Measurements from ENCODE around the gene RIMBP2.
"Not testable (repeated sequence)": the region's sequence is repeated elsewhere in the genome, so short reads cannot be mapped to it uniquely, and the experiment has no call there.

RIMBP2 gene

GRCh38 chr12:130591736-130592135 is 124.4 kb downstream of the RIMBP2 start:
- no peak for DNase-seq

- no peak for DNase-seq
Measured at GRCh38 chr12:130590685-130591084, 125.4 kb downstream of the RIMBP2 start.

DNA sequence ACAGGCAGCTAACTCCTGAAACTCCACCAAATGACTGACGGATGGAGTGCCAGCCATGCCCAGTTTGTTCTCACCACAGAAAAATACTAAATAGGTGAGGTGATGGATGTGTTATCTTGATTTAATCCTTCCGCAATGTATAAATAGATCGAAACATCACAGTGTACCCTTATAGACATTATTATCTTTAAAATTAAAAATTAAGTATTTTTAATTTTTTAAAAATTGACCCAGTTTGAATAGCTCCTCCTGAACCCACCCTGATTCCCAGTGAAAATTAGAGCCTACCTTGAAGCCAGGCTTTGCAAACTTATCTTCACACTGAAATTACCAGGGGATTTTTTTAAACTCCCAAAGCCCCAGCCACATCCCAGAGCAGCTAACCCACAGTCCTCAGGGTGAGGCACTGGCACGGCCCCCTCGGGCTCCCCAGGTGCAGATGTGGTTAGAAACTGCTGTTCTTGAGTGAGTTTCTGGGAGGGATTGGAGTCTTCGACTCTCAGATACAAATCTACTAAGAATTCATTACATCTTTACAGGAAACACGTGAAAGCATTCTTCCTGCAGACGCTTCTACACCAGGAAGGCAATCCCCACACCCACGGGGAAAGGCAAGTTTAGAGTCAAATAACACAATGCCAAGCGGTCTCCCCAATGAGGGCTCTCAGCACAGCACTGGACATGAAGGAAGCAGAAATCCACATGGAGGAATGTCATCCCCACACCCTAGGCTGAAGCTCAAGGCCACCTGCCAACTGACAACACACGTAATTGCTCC is 126.4 kb downstream of the RIMBP2 start:
- DNase-seq, result no peak

- DNase-seq, result no peak
Measured at GRCh38 chr12:130588696-130589539, 127.2 kb downstream of the RIMBP2 start.

DNA sequence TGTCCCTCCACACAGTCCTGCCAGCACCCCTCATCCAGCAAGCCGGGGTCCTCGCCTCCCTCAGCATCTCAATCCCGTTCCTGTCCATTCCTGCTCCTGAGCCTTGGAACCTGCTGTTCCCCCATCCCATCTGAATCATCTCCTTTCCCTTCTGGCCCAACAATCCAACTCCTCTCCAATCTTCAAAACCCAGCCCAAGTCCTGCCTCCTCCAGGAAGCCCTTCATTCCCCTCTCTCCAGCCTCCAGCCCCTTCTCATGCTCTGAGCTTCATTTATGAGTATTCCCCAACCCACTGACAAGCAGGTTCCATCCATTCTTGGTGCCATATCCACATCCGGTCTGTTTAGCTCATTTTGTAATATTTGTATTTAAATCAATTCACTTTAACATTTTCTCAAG is 128.1 kb downstream of the RIMBP2 start:
- DNase-seq, result no peak

DNA sequence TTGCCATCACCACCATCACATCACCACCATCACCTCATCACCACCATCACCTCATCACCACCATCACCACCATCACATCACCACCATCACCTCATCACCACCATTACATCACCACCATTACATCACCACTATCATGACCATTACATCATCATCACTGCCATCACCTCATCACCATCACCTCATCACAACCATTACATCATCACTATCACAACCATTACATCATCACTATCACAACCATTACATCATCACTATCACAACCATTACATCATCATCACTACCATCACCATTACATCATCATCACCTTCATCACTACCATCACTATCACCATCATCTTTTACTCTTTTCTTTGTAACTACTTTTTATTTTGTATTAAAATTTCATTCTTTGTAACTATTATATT is 131.6 kb downstream of the RIMBP2 start:
- DNase-seq, result not testable (repeated sequence)

GRCh38 chr12:130583800-130584199 is 132.3 kb downstream of the RIMBP2 start:
- DNase-seq, result no peak

DNA sequence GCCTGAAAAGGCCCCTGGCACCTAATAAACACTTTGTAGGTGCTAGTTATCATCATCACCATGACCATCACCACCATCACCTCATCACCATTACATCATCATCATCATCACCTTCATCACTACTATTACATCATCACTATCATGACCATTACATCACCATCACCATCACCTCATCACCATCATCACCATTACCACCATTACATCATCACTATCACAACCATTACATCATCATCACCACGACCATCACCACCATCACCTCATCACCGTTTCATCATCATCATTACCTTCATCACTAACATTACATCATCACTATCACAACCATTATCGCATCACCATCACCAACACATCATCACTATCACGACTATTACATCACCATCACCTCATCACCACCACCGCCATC is 132.8 kb downstream of the RIMBP2 start:
- no peak for DNase-seq

DNA sequence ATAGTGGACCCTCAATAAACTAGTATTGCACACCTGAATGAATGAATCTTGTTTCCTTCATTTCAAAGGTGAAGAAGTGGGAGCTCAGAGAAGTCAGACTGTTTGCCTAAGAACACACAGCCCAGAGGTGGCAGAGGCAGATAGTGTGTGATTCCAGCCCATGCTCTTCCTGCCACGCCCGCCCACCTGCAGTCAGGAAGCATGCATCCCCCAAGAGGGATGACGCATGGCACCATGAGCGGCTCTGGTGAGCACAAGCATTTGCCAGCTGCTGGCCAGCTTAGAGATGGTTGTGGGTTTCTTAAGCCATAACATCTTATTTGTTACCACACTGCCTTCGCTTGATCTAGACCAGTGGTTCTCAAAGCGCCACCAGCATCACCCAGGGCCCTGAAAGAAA is 133.8 kb downstream of the RIMBP2 start:
- no peak for DNase-seq

DNA sequence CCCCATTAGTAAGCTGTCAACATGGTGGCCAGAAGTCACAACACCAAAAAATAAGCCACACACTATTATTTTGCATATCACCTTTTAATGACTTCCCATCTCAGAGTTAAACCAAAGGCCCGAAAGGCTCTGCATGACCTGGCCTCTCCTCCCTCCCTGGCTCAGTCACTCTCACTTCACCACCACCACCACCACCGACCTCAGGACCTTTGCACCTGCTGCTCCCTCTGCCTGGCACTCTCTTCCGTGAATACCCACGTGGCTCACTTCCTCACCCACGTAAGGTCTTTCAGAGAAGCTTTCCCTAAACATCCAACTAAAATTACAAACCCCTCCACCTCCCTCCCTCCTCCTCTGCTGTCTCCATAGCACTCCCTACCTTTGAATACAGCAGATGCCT is 134.3 kb downstream of the RIMBP2 start:
- no peak for DNase-seq

- no peak for DNase-seq
Measured at GRCh38 chr12:130579231-130579630, 136.9 kb downstream of the RIMBP2 start.

DNA sequence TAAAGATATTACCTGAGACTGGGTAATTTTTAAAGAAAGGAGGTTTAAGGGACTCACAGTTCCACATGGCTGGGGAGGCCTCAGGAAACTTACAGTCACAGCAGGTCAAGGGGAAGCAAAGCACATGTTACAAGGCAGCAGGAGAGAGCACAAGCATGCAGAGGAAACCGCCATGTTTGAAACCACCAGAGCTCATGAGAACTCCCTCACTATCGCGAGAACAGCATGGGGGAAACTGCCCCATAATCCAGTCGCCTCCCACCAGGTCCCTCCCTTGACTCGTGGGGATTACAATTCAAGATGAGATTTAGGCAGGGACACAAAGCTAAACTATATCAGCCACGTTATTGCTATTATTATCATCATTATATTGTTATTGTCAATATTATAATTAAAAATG is 138.7 kb downstream of the RIMBP2 start:
- no peak for DNase-seq

DNA sequence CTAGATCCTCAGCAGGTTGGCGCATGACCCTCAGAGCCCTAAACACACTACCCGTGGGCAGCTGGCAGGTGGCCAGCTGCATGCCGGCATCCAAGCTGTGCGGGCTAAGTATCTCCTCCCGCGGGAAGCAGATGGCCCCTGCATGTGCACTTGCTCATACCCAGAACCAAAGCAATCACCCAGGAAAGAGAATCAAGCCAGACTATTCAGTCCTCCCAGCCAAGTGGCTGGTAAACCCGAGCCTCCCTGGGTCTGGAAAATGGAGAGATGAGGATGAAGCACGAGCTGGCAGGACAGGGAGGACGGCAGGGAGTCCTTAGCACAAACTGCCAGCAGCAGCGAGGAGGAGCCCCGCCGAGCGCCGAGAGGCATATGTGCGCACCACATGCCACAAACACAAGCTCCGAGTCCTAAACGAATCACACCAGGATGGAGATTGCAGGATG is 139.7 kb downstream of the RIMBP2 start:
- peak; percentile 85 for DNase-seq

GRCh38 chr12:130574402-130574801 is 141.7 kb downstream of the RIMBP2 start:
- DNase-seq, result no peak

- no peak for DNase-seq
Measured at GRCh38 chr12:130573766-130574165, 142.3 kb downstream of the RIMBP2 start.

DNA sequence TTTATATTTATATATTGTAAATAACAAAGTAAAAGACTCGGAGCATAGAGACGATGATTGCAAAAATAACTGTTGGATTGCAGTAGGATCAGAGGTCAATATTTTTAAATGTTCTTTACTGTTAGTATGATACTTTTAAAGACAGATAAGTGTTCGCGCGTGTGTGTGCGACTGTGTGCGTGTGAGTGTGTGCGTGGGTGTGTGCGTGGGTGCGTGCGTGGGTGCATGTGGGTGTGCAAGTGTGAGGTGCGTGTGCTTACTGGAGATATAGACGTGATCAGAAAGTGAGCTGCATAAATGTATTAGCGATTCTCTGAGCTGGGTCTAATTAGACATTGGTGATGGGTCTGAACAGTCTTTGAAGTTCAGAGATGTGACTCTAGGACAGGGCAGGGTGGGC is 142.9 kb downstream of the RIMBP2 start:
- no peak for DNase-seq

- no peak for DNase-seq
Measured at GRCh38 chr12:130572553-130572952, 143.5 kb downstream of the RIMBP2 start.

DNA sequence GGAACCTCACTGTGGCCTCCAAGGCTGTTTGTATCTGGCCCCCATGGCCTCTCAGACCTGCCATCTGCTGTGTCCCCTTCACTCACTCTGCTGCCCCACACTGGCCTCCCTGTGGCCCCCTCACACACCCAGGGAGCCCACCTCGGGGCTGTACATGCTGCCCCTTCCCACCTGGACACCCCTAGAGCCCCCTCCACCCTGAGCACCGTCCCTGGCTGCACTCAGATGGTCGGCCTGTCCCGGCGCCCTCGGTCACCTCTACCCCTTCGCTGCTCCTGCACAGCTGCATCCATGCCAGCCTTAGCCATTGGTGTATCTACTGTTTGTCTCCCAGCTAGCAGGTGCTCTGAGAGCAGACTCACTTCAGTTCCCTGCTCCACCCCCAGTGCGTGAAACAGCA is 144.4 kb downstream of the RIMBP2 start:
- DNase-seq, result no peak

DNA sequence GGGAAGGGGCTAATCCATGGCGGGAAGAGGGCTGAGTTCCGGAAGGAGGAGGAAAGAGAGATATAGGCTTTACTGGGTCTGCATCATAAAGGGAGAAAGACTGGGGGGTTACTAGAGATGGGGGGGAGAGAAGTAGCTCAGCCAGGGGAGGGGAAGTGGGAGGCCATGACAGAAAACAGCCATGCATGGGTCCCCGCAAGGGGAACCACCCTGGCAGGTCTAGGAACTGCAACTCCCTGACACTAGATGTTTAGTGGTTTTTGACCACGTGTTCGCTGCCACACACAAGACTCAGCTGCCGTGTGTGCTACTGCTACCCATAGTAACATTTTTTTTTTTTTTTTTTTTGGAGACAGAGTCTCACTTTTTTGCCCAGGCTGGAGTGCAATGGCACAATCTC is 145.0 kb downstream of the RIMBP2 start:
- no peak for DNase-seq

DNA sequence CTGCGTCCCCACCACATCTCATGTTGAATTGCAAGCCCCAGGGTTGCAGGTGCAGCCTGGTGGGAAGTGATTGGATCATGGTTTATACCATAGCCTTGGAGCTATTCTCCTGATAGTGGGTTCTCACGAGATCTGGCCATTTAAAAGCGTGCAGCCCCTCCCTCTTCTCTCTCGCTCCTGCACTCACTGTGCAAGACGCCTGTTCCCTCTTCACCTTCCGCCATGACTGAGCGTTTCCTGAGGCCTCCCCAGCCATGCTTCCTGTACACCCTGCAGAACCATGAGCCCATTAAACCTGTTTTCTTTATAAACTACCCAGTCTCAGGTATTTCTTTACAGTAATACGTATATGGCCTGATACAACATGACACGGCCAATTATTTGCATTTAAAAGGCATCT is 146.6 kb downstream of the RIMBP2 start:
- no peak for DNase-seq

GRCh38 chr12:130568501-130568900 is 147.6 kb downstream of the RIMBP2 start:
- DNase-seq, result no peak

DNA sequence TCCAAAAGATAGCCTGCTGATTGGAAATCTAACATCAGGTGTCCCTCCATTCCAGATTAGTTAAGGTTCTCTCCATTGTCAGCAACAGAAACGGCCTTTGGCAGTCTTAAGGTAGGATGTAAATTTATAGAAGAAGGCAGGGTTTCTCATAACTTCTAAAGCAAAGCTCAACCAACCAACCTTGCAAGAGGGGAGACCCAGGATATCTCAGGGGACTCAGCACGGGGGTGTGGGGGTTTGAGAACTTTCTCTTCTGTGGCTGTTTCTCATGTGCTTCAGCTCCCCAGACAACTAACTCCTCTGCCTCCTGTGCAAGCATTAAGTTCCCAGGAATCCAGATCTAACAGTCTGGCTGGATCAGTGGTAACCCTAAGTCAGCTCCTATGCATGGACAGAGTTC is 148.1 kb downstream of the RIMBP2 start:
- DNase-seq, result no peak

DNA sequence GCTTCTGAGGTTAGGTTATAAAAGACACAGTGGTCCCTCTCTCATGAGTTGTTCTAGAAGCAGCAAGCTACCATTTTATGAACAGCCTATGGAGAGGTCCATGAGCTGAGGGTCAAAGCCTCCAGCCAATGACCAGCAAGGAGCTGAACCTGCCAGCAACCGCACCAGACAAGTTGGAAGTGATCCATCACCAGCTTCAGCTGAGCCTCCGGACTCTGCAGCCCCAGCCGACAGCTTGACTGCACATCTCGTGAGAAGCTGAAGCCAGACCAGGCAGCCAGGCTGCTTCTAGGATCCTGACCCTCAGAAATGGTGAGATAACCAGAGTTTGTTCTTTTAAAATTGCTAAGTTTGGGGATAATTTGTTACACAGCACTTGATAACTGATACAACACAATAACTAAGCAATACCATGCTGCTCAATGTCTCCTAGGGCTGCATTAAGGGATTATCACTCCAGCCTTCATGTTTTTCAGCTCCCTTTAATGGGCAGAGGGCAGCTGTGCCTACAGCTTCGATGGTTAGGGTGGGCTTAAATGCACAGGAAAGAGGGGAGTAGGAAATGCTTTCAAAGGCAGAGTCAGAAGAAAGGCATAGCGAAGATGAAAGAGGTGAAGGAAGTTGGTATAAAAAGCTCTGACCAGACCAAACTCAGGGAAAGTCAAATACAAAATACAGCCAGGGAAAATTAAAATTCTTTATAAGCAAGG is 149.5 kb downstream of the RIMBP2 start:
- no peak for DNase-seq

- no peak for DNase-seq
Measured at GRCh38 chr12:130565189-130565588, 150.9 kb downstream of the RIMBP2 start.

Measured in NCI-H1694 treated with DMSO at 0.1 percent for 48 hours (cell line).